Measurements from ENCODE around the gene MYOD1.

The MYOD1 gene

DNA sequence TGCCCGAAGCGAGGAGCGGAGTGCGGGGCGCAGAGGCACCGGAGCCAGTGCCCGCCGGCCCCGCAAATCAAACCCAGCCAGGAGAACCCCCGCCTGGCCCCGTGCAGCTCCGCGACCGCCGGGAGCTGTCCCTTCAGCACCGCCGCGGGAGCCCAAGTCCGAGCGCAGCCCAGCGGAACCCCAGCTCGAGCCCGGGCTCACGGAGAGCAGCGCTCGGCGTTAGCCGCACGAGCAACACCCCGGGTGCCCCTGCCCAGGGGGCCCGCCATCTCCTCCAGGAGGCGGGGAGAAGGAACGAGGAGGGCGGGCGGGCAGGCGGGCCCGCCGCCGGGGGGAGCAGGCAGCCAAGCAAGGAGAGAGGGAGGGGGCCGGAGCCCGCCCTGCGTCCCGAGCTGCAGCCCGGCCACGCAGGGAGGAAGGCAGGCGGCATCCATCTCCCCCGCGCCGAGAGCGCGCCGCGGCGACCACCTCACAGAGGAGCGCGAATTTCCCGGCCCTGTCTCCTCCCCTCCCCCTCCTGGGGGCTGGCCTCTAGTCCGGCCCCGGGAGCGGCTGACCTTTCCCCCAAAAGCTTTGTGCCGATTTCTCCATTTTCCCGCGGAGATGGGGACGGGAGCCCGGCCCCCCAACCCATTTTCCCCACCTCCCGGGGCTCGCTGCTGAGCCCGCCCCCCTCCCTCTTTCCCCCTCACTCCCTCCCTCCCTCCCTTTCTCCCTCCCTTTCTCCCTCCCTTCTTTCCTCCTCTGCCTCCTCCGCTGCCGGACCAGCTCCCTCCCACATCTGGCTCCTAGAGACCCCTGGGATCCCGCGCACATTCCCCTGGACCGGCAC lies 15.8 kb downstream of the MYOD1 start:
- no peak for FAIRE-seq
- DNase-seq (ENCODE audit: low spot score), result no peak

DNA sequence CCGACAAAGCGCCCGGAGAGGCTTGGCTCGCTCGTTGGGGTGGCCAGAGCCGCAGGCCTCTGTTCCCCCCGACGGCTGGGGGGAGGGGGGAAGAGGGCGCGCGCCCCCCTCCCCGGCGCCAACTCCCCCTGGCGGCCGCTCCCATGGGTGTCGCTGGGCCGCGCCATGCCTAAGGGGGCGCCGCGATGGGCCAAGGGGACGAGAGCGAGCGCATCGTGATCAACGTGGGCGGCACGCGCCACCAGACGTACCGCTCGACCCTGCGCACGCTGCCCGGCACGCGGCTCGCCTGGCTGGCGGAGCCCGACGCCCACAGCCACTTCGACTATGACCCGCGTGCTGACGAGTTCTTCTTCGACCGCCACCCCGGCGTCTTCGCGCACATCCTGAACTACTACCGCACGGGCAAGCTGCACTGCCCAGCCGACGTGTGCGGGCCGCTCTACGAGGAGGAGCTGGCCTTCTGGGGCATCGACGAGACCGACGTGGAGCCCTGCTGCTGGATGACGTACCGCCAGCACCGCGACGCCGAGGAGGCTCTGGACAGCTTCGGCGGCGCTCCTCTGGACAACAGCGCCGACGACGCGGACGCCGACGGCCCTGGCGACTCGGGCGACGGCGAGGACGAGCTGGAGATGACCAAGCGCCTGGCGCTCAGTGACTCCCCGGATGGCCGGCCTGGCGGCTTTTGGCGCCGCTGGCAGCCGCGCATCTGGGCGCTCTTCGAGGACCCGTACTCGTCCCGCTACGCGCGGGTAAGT lies 16.6 kb downstream of the MYOD1 start:
- DNase-seq (ENCODE audit: low spot score), result no peak
- no peak for FAIRE-seq

GRCh38 chr11:17736579-17736893 lies 17.2 kb downstream of the MYOD1 start:
- DNase-seq (ENCODE audit: low spot score) (no peak), FAIRE-seq (no peak)

GRCh38 chr11:17736930-17737817 lies 17.8 kb downstream of the MYOD1 start:
- FAIRE-seq (no peak), DNase-seq (ENCODE audit: low spot score) (no peak)

DNA sequence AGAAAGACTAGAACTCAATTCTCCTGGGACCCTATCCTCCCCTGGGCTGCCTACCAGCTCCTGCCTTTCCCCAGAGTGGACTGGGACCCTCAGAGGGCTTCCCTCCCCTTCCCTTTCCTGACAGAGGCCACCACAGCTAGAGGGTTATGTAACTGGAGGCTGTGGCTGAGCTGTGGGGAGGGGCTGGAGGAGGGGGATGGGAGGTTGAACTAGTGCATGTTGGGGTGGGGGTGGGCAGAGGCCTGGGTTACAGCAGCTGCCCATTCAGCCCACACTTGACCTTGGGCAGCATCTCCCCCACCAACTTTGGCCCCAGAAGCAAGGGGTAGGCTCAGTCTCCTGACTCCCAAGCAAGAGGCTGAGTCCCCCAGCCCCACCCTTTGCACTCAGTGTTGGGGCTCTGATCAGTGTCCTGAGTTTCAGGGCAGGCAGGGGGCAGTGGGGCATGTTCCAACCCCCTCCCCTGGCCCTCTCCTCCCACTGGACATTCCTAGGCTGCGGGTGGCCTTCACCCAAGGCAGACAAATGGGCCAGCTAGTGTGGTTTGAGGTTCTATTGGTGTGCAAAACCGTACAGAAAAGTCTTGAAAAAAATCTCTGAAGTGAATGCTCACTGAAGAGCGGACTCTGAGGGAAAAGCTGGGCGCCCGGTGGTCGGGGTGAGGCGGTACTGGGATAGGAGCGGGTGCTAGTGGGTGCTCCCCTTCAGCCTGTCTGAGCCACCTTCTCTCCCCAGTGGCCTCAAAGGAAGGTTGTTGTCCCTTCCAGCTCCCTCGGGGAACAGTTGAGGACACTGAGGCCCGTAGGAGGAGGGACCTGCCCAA lies 19.0 kb downstream of the MYOD1 start:
- FAIRE-seq, result no peak
- no peak for DNase-seq (ENCODE audit: low spot score)

- no peak for DNase-seq (ENCODE audit: low spot score)
- no peak for FAIRE-seq
Measured at GRCh38 chr11:17739945-17740338, 20.6 kb downstream of the MYOD1 start.

DNA sequence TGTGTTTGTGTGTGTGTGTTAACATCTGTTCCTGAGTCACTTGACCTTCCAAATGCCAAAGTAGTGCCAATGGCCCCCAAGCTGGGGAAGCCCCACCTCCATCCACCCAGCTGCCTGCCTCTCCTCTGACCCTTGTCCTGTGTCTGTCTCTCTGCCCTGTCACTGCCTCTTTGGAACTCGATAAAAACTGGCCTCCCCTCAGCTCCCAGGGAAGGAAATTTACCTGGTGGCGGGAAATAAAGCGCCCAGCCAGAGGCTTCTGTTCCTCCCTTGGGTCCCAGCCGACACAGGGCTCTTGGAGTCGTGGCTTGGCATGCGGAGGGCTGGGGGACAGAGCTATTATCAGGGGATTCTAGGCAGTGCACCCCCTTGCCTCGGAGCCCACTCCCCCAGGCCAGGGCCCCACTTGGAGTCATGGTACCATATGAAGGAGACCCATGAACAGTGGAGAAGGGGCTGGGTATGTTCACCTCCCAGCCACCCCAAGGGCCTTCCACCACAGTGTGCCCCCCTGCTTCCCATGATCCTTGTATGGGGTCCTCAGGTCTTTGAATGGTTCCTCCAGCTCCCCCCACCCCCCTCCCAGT lies 21.4 kb downstream of the MYOD1 start:
- FAIRE-seq (no peak), DNase-seq (ENCODE audit: low spot score) (no peak)

- DNase-seq (ENCODE audit: low spot score) (no peak), FAIRE-seq (no peak)
Measured at GRCh38 chr11:17741487-17741886, 22.1 kb downstream of the MYOD1 start.

GRCh38 chr11:17742019-17742418 lies 22.6 kb downstream of the MYOD1 start:
- DNase-seq (ENCODE audit: low spot score) (no peak), FAIRE-seq (no peak)

DNA sequence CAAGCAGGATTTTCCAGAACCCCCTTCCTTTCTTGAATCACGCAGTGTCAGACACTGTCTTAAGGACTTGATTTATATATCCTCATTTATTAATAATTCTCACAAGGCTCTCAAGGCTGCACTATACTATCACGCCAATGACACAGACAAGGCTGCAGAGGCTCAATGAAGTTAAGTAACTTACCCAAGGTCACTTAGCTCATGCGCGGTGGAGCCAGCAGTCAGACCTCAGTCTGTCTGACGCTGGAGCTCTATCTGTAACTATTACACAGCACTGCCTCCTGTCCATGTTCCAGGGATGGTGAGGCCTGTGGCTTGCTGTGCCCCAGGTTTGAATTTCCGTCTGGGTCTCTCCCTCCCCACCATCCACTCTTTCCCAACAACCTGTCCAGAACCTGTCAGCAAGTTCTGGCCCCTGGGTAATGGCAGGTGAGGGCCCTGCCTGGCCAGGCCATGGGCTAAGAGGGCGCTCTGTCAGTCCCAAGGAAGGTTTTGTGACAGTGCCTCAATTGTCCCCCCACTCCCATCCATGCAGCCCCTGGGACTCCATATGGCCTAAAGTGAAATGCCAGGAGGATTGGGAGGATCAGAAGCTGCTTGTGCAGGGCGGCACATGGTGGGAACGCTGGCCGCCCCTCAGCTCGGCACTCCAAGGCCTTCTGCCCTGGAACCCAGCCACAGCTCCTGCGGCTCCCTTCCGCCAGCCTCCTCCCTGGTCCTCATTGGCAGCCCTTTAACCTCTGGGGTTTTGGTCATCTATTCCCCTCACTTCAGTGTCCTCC lies 23.8 kb downstream of the MYOD1 start:
- FAIRE-seq (no peak), DNase-seq (ENCODE audit: low spot score) (no peak)

- FAIRE-seq, result no peak
Measured at GRCh38 chr11:17743808-17744119, 24.4 kb downstream of the MYOD1 start.

GRCh38 chr11:17744151-17744940 lies 25.0 kb downstream of the MYOD1 start:
- FAIRE-seq, result no peak
- peak; percentile 17 for DNase-seq (ENCODE audit: low spot score)

More at GRCh38 chr11:17743808-17744119, 24.4 kb downstream of the MYOD1 start:
- DNase-seq (ENCODE audit: low spot score), result peak; percentile 52

DNA sequence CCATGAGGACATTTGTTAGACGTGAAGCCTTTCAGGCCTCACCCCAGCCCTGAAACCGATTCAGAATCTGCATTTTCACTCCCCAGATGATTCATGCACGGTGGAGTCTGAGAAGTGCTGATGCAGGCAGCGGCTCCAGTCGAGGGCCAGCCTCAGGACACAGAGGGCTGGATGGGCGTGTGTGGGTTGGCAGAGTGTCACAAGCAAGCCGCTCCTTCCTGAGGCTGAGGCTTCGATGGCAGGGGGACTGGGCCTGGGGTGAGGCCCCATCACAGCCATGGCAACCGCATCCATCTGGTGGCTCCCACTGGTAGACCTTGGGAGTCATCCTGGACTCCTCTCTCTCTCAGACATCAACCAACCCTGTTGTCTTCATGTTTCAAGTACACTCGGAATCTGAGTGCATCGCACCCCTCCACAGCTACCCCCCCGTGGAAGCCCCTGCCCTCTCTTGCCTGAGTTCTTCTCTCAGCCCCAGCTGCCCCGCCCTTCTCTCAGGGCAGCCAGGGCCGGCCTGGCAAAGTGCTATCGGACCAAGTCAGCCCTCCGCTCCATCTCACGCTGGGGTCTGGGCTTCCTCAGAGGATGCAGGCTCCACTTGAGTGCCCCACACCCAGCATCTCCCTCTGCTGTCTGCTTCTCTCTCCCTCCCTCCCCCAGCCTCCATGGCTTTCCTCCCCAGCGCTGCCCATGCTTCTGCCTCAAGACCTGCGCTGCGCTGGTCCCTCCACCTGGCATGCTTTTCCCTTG lies 25.8 kb downstream of the MYOD1 start:
- FAIRE-seq (no peak), DNase-seq (ENCODE audit: low spot score) (peak; percentile 18)

- DNase-seq (ENCODE audit: low spot score) (no peak), FAIRE-seq (no peak)
Measured at GRCh38 chr11:17746096-17746495, 26.7 kb downstream of the MYOD1 start.

DNA sequence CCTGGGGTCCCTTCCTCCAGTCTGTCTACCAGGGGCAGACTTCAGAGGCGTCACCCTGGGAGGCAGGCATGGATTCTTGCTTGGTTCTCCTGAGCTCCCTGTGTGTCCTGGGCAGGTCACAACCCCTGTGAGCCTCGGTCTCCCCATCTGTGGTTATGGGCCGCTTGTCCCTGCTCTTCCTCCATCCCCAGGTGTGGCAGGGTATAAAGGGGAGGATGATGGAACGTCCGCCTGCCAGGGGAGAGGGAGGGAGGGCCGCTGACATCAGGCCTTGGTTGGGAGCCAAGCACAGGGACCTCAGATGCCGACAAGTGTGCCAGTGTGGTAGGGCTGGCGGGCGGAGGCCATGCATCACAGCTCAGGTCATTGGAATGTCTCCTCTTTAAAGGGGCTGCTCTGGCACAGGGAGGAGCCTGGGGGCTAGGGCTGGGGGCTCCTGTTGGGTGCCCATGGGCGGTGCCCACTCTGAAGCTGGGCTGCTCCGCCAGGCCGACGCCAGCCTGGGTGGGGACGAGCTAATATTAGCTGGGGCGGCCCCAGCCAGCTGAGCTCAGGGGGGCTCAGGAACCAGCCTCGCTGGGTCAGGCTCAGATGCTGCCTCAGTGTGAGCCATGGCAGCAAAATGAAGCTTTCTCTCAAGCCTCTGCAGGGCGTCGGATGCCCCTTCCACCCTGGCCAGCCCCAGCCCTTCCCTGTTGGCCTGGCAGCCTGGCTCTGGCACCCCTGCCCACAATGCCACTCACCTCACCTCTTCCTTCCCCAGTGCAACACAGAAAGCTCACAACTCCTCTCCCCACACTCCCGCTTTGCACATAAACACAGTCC lies 28.0 kb downstream of the MYOD1 start:
- FAIRE-seq (no peak), DNase-seq (ENCODE audit: low spot score) (peak; percentile 7)

DNA sequence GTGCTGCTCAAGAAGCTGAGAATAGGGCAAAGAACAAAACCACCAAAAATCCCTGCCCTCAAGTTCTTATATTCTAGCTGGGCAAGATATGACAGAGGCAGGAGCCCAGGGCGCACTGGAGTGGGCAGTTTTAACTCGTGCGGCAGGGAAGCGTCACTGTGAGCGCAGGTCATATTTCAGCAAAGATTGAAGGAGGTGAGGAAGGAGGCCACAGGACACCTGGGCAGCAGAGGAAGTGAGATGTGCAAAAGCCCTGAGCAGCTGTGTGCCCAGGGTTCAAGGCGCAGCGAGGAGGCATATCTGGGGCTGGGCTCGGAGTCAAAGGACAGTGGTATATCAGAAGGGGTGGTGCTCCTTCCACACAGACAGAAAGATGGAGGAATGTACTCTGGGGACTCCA lies 28.7 kb downstream of the MYOD1 start:
- DNase-seq (ENCODE audit: low spot score) (no peak), FAIRE-seq (no peak)

Measured in RCC 7860 (cell line).